HepG2 (cell line): Measurements from ENCODE around the gene FANCD2. TPM values are rescaled to one million over a fixed set of nuclear protein-coding genes. Genes with fewer than 3 reads are reported as not detected.

ENCODE experiments used
- KDM5B ChIP-seq: sonication (generic); formaldehyde crosslinking; IDR thresholded peaks from 2 replicates; pipeline ENCODE4 v1.4.0; 2020; ENCODE audit warnings: missing genetic modification reagents, mild to moderate bottlenecking, borderline replicate concordance
- RXRB ChIP-seq: IDR thresholded peaks from 2 replicates; pipeline ENCODE4 v1.6.1; 2016; ENCODE audit warnings: borderline replicate concordance, missing genetic modification reagents, missing compliant biosample characterization
- THYN1 ChIP-seq: sonication (generic); formaldehyde crosslinking; IDR thresholded peaks from 2 replicates; pipeline ENCODE4 v1.8.1; 2023; ENCODE audit warnings: low read depth, mild to moderate bottlenecking, moderate library complexity, missing genetic modification reagents, borderline replicate concordance
- U2AF2 ChIP-seq: fragments of 200-400 bp; formaldehyde crosslinking; IDR thresholded peaks from 2 replicates; pipeline ENCODE4 v1.6.1; 2017; ENCODE audit warnings: low read depth, mild to moderate bottlenecking, low read length
- ZNF468 ChIP-seq: sonication (generic); formaldehyde crosslinking; IDR thresholded peaks from 2 replicates; pipeline ENCODE4 v1.8.0; 2022; ENCODE audit warnings: mild to moderate bottlenecking, moderate library complexity, missing genetic modification reagents
- polyA plus RNA-seq, 8 experiments: library from polyadenylated mRNA; depleted of rRNA in 3 of 8; stranded (reverse) in 7 of 8; unstranded in 1 of 8; fragments of >200 nt; fragmentation: Illumina TruSeq in 4 of 8; extraction: Trizol in 4 of 8; gene quantifications; 2 replicates each; pipeline versions ENCODE4 v1.2.1 to v1.2.3, GENCODE V29; 2011 to 2016; ENCODE audit warnings: low read depth in 4 of 8, missing spikeins in 1 of 8, mixed read lengths in 1 of 8; ENCODE audit not compliant: insufficient read depth in 1 of 8
- total RNA-seq, 5 experiments: library from RNA; depleted of rRNA; stranded (reverse); fragments of >200 nt; fragmentation: Illumina TruSeq; extraction: Trizol; gene quantifications; 2 replicates each; pipeline ENCODE4 v1.2.3, GENCODE V29; 2016; ENCODE audit warnings: low read depth in 1 of 5
- TF ChIP-seq, protein P1 (sequence below): sonication (generic); formaldehyde crosslinking; IDR thresholded peaks from 2 replicates; pipeline ENCODE4 v1.9.0; 2021; ENCODE audit warnings: mild to moderate bottlenecking, missing genetic modification reagents
- TF ChIP-seq, protein P2 (sequence below): sonication (generic); formaldehyde crosslinking; IDR thresholded peaks from 2 replicates; pipeline ENCODE4 v1.9.0; 2021; ENCODE audit warnings: missing genetic modification reagents, borderline replicate concordance
- TF ChIP-seq, protein P3 (sequence below): sonication (generic); formaldehyde crosslinking; IDR thresholded peaks from 2 replicates; pipeline ENCODE4 v1.5.0; 2020; ENCODE audit warnings: mild to moderate bottlenecking, missing genetic modification reagents, borderline replicate concordance
- TF ChIP-seq, protein P4 (sequence below): IDR thresholded peaks from 2 replicates; pipeline ENCODE4 v1.4.0; 2020; ENCODE audit warnings: mild to moderate bottlenecking, missing genetic modification reagents

FANCD2 gene
- total and polyA plus RNA-seq, 2 of the 13 experiments (the other 11 are each of a cell fraction or from before 2014, with no cell fraction given): 10.1 to 42.0 TPM

DNA sequence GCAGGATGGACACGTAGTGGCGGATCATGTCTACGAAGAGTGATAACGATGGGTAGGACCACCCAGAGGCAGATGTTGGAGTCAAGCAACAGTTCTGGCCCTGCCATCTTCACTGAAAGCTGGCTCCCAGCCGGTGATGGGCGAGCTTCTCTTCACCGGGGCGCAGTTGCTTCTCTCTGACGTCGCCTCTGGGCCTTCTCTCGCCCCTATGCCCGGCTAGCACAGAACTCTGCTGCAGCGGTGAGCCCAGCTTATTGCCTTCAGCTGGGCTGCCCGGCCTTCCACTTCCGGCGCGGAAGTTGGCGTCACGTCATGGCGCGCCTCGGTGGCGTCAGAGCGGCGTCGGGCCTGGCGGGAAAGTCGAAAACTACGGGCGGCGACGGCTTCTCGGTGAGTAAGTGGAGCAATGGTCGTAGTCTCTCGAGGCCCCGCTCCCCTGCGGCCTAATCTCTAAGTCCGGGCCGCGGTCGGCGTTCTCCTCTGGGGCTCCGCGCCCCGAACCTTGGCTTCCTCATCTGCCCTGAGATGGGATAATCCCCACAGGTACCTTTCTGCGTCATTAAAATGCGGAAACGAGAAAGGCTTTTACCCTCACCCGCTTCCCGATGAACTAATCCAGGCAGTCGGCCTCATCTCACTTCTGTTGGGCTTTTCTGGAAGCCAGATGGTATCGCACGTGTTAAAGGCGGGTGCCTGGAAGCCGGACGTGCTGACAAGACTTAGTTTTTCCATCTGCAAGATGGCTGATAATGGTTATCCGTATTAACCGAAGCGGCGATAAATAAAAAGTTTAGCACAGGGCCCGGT lies at the start of gene FANCD2 (continued):
- TF ChIP-seq, protein P1, sequence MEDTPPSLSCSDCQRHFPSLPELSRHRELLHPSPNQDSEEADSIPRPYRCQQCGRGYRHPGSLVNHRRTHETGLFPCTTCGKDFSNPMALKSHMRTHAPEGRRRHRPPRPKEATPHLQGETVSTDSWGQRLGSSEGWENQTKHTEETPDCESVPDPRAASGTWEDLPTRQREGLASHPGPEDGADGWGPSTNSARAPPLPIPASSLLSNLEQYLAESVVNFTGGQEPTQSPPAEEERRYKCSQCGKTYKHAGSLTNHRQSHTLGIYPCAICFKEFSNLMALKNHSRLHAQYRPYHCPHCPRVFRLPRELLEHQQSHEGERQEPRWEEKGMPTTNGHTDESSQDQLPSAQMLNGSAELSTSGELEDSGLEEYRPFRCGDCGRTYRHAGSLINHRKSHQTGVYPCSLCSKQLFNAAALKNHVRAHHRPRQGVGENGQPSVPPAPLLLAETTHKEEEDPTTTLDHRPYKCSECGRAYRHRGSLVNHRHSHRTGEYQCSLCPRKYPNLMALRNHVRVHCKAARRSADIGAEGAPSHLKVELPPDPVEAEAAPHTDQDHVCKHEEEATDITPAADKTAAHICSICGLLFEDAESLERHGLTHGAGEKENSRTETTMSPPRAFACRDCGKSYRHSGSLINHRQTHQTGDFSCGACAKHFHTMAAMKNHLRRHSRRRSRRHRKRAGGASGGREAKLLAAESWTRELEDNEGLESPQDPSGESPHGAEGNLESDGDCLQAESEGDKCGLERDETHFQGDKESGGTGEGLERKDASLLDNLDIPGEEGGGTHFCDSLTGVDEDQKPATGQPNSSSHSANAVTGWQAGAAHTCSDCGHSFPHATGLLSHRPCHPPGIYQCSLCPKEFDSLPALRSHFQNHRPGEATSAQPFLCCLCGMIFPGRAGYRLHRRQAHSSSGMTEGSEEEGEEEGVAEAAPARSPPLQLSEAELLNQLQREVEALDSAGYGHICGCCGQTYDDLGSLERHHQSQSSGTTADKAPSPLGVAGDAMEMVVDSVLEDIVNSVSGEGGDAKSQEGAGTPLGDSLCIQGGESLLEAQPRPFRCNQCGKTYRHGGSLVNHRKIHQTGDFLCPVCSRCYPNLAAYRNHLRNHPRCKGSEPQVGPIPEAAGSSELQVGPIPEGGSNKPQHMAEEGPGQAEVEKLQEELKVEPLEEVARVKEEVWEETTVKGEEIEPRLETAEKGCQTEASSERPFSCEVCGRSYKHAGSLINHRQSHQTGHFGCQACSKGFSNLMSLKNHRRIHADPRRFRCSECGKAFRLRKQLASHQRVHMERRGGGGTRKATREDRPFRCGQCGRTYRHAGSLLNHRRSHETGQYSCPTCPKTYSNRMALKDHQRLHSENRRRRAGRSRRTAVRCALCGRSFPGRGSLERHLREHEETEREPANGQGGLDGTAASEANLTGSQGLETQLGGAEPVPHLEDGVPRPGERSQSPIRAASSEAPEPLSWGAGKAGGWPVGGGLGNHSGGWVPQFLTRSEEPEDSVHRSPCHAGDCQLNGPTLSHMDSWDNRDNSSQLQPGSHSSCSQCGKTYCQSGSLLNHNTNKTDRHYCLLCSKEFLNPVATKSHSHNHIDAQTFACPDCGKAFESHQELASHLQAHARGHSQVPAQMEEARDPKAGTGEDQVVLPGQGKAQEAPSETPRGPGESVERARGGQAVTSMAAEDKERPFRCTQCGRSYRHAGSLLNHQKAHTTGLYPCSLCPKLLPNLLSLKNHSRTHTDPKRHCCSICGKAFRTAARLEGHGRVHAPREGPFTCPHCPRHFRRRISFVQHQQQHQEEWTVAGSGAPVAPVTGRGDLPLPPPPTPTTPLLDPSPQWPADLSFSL (CRISPR knock-in tag): no peak
- TF ChIP-seq, protein P2, sequence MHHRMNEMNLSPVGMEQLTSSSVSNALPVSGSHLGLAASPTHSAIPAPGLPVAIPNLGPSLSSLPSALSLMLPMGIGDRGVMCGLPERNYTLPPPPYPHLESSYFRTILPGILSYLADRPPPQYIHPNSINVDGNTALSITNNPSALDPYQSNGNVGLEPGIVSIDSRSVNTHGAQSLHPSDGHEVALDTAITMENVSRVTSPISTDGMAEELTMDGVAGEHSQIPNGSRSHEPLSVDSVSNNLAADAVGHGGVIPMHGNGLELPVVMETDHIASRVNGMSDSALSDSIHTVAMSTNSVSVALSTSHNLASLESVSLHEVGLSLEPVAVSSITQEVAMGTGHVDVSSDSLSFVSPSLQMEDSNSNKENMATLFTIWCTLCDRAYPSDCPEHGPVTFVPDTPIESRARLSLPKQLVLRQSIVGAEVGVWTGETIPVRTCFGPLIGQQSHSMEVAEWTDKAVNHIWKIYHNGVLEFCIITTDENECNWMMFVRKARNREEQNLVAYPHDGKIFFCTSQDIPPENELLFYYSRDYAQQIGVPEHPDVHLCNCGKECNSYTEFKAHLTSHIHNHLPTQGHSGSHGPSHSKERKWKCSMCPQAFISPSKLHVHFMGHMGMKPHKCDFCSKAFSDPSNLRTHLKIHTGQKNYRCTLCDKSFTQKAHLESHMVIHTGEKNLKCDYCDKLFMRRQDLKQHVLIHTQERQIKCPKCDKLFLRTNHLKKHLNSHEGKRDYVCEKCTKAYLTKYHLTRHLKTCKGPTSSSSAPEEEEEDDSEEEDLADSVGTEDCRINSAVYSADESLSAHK (CRISPR knock-in tag): no peak
- peak; percentile 95 for TF ChIP-seq ZNF468 (CRISPR knock-in tag)
- no peak for TF ChIP-seq THYN1 (CRISPR knock-in tag)
- TF ChIP-seq, protein P3, sequence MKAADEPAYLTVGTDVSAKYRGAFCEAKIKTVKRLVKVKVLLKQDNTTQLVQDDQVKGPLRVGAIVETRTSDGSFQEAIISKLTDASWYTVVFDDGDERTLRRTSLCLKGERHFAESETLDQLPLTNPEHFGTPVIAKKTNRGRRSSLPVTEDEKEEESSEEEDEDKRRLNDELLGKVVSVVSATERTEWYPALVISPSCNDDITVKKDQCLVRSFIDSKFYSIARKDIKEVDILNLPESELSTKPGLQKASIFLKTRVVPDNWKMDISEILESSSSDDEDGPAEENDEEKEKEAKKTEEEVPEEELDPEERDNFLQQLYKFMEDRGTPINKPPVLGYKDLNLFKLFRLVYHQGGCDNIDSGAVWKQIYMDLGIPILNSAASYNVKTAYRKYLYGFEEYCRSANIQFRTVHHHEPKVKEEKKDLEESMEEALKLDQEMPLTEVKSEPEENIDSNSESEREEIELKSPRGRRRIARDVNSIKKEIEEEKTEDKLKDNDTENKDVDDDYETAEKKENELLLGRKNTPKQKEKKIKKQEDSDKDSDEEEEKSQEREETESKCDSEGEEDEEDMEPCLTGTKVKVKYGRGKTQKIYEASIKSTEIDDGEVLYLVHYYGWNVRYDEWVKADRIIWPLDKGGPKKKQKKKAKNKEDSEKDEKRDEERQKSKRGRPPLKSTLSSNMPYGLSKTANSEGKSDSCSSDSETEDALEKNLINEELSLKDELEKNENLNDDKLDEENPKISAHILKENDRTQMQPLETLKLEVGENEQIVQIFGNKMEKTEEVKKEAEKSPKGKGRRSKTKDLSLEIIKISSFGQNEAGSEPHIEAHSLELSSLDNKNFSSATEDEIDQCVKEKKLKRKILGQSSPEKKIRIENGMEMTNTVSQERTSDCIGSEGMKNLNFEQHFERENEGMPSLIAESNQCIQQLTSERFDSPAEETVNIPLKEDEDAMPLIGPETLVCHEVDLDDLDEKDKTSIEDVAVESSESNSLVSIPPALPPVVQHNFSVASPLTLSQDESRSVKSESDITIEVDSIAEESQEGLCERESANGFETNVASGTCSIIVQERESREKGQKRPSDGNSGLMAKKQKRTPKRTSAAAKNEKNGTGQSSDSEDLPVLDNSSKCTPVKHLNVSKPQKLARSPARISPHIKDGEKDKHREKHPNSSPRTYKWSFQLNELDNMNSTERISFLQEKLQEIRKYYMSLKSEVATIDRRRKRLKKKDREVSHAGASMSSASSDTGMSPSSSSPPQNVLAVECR (CRISPR knock-in tag): peak; percentile 100
- 0 out of 2 replicates have a peak, but pooled peaks have one; percentile 37 for TF ChIP-seq U2AF2
- TF ChIP-seq KDM5B (CRISPR knock-in tag): peak; percentile 28; the same call in 1 of the 2 replicates
- TF ChIP-seq RXRB (CRISPR knock-in tag): peak; percentile 64
- TF ChIP-seq, protein P4, sequence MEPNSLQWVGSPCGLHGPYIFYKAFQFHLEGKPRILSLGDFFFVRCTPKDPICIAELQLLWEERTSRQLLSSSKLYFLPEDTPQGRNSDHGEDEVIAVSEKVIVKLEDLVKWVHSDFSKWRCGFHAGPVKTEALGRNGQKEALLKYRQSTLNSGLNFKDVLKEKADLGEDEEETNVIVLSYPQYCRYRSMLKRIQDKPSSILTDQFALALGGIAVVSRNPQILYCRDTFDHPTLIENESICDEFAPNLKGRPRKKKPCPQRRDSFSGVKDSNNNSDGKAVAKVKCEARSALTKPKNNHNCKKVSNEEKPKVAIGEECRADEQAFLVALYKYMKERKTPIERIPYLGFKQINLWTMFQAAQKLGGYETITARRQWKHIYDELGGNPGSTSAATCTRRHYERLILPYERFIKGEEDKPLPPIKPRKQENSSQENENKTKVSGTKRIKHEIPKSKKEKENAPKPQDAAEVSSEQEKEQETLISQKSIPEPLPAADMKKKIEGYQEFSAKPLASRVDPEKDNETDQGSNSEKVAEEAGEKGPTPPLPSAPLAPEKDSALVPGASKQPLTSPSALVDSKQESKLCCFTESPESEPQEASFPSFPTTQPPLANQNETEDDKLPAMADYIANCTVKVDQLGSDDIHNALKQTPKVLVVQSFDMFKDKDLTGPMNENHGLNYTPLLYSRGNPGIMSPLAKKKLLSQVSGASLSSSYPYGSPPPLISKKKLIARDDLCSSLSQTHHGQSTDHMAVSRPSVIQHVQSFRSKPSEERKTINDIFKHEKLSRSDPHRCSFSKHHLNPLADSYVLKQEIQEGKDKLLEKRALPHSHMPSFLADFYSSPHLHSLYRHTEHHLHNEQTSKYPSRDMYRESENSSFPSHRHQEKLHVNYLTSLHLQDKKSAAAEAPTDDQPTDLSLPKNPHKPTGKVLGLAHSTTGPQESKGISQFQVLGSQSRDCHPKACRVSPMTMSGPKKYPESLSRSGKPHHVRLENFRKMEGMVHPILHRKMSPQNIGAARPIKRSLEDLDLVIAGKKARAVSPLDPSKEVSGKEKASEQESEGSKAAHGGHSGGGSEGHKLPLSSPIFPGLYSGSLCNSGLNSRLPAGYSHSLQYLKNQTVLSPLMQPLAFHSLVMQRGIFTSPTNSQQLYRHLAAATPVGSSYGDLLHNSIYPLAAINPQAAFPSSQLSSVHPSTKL (CRISPR knock-in tag): peak; percentile 74
